Iris pigment epithelial cell (primary cell): ENCODE data around the gene KAT2B.

ENCODE experiments used
- DNase-seq: peaks from one replicate; pipeline ENCODE4 v3.0.0-alpha.2; 2011; ENCODE audit warnings: low read depth

The KAT2B gene

GRCh38 chr3:20096135-20096685 is 56.0 kb downstream of the KAT2B start:
- DNase-seq = peak; percentile 39

- DNase-seq = no peak
These were observed 56.8 kb downstream of the KAT2B start for GRCh38 chr3:20097015-20097414.

- DNase-seq = no peak
These were observed 58.8 kb downstream of the KAT2B start for GRCh38 chr3:20099060-20099459.

- DNase-seq = no peak
These were observed 59.9 kb downstream of the KAT2B start for GRCh38 chr3:20100151-20100550.

- DNase-seq = no peak
These were observed 60.8 kb downstream of the KAT2B start for GRCh38 chr3:20101041-20101440.

GRCh38 chr3:20103731-20104130 is 63.5 kb downstream of the KAT2B start:
- DNase-seq = no peak

GRCh38 chr3:20104167-20104661 is 64.0 kb downstream of the KAT2B start:
- DNase-seq = no peak

- DNase-seq = peak; percentile 8
These were observed 65.5 kb downstream of the KAT2B start for GRCh38 chr3:20105513-20106280.

GRCh38 chr3:20107722-20108121 is 67.5 kb downstream of the KAT2B start:
- no peak for DNase-seq

- DNase-seq = no peak
These were observed 68.6 kb downstream of the KAT2B start for GRCh38 chr3:20108869-20109268.

GRCh38 chr3:20110826-20111225 is 70.6 kb downstream of the KAT2B start:
- DNase-seq = no peak

GRCh38 chr3:20111836-20112235 is 71.6 kb downstream of the KAT2B start:
- peak; percentile 39 for DNase-seq

GRCh38 chr3:20121088-20121487 is 80.8 kb downstream of the KAT2B start:
- peak; percentile 9 for DNase-seq

- no peak for DNase-seq
These were observed 82.9 kb downstream of the KAT2B start for GRCh38 chr3:20123131-20123652.

- no peak for DNase-seq
These were observed 85.0 kb downstream of the KAT2B start for GRCh38 chr3:20125289-20125688.

GRCh38 chr3:20125897-20126296 is 85.7 kb downstream of the KAT2B start:
- no peak for DNase-seq

- DNase-seq = no peak
These were observed 88.1 kb downstream of the KAT2B start for GRCh38 chr3:20128358-20128757.

- no peak for DNase-seq
These were observed 89.9 kb downstream of the KAT2B start for GRCh38 chr3:20130106-20130505.

GRCh38 chr3:20136231-20136630 is 96.0 kb downstream of the KAT2B start:
- DNase-seq = peak; percentile 26

- DNase-seq = no peak
These were observed 97.4 kb downstream of the KAT2B start for GRCh38 chr3:20137647-20138046.

GRCh38 chr3:20140881-20141280 is 100.6 kb downstream of the KAT2B start:
- no peak for DNase-seq

- peak; percentile 4 for DNase-seq
These were observed 101.1 kb downstream of the KAT2B start for GRCh38 chr3:20141316-20141715.

GRCh38 chr3:20141851-20142250 is 101.6 kb downstream of the KAT2B start:
- peak; percentile 32 for DNase-seq
